Right atrium auricular region (tissue), 2 donors: ENCODE measurements around the gene SHISA4. TPM values are rescaled to one million over a fixed set of nuclear protein-coding genes. Genes with fewer than 3 reads are reported as not detected.

Experiments used
- DNase-seq: peaks from one replicate; pipeline ENCODE4 v3.0.0-alpha.2; 2019; ENCODE audit warnings: low spot score
- H3K27ac ChIP-seq, 2 donors: fragments of 200-600 bp; sonication (generic); 1 replicate in 1 of 2; 2 replicates in 1 of 2; pipeline ENCODE4 v1.5.1; 2016 to 2019
- H3K27me3 ChIP-seq, 2 donors: fragments of 200-600 bp; sonication (generic); one replicate each; pipeline versions ENCODE4 v1.5.1 to v1.6.0; 2017 to 2019
- H3K36me3 ChIP-seq: fragments of 200-600 bp; sonication (generic); one replicate; pipeline ENCODE4 v1.5.1; 2016
- H3K4me1 ChIP-seq, 2 donors: fragments of 200-600 bp; sonication (generic); one replicate each; pipeline versions ENCODE4 v1.5.1 to v1.6.0; 2017 to 2019
- H3K4me3 ChIP-seq, 2 donors: fragments of 200-600 bp; sonication (generic); 1 replicate in 1 of 2; 2 replicates in 1 of 2; pipeline ENCODE4 v1.5.1; 2017 to 2019; ENCODE audit warnings: mild to moderate bottlenecking in 1 of 2, moderate library complexity in 1 of 2
- H3K9me3 ChIP-seq, 2 donors: fragments of 200-600 bp; sonication (generic); one replicate each; pipeline ENCODE4 v1.5.1; 2019
- CTCF ChIP-seq, 2 donors: fragments of 200-600 bp; sonication (generic); IDR thresholded peaks; one replicate each; pipeline ENCODE4 v1.5.1; 2019; ENCODE audit warnings: antibody characterized with exemption in 2 of 2
- total RNA-seq, 2 donors: library from RNA; depleted of rRNA; stranded (reverse); fragments of >200 nt; gene quantifications; one replicate each; pipeline ENCODE4 v1.1.0, GENCODE V29; 2016

SHISA4 gene
- total RNA-seq, 2 donors from 2014 or later: 74.2 to 176 TPM

- Histone ChIP-seq H3K27me3 (no peaks in the 10 kb centered on the region), H3K27ac (peak overlapping the region; percentile 80 to 86), H3K4me1 (peaks cover 0 to 47% of the 10 kb centered on the region in 2 donors), H3K4me3 (no peak overlapping the region), H3K36me3 (peaks cover 15% of the 10 kb centered on the region), H3K9me3 (no peaks in the 10 kb centered on the region)
- TF ChIP-seq CTCF (IDR thresholded peaks at IDR 0.05): no peak
- no peak for DNase-seq
Observed at GRCh38 chr1:201902198-201902597, 13.5 kb downstream of the SHISA4 start.

- Histone ChIP-seq H3K27ac (peak overlapping the region; percentile 80 to 86), H3K9me3 (no peaks in the 10 kb centered on the region), H3K4me1 (peaks cover 0 to 50% of the 10 kb centered on the region in 2 donors), H3K27me3 (no peaks in the 10 kb centered on the region), H3K36me3 (peaks cover 15% of the 10 kb centered on the region), H3K4me3 (no peak overlapping the region)
- no peak for TF ChIP-seq CTCF (IDR thresholded peaks at IDR 0.05)
- DNase-seq: no peak
Observed at GRCh38 chr1:201903135-201903534, 14.4 kb downstream of the SHISA4 start.

GRCh38 chr1:201904579-201904978, 15.9 kb downstream of the SHISA4 start:
- Histone ChIP-seq H3K27ac (peak overlapping the region; percentile 80 to 86), H3K4me1 (peaks cover 0 to 50% of the 10 kb centered on the region in 2 donors), H3K36me3 (peaks cover 3% of the 10 kb centered on the region), H3K27me3 (no peaks in the 10 kb centered on the region), H3K4me3 (no peak overlapping the region), H3K9me3 (no peaks in the 10 kb centered on the region)
- no peak for DNase-seq
- no peak for TF ChIP-seq CTCF (IDR thresholded peaks at IDR 0.05)

GRCh38 chr1:201905234-201905890, 16.7 kb downstream of the SHISA4 start:
- DNase-seq: no peak
- peak overlapping the region; percentile 80 to 86 for H3K27ac ChIP-seq
- no peaks in the 10 kb centered on the region for H3K36me3 ChIP-seq
- H3K27me3 ChIP-seq: no peaks in the 10 kb centered on the region
- no peak overlapping the region for H3K4me3 ChIP-seq
- H3K4me1 ChIP-seq: peaks cover 0 to 50% of the 10 kb centered on the region in 2 donors
- H3K9me3 ChIP-seq: no peaks in the 10 kb centered on the region
- TF ChIP-seq CTCF (IDR thresholded peaks at IDR 0.05): no peak

- TF ChIP-seq CTCF (IDR thresholded peaks at IDR 0.05): no peak
- Histone ChIP-seq H3K27me3 (no peaks in the 10 kb centered on the region), H3K27ac (peak overlapping the region; percentile 53 to 86), H3K4me1 (peaks cover 0 to 50% of the 10 kb centered on the region in 2 donors), H3K36me3 (no peaks in the 10 kb centered on the region), H3K4me3 (no peak overlapping the region), H3K9me3 (no peaks in the 10 kb centered on the region)
- DNase-seq: no peak
Observed at GRCh38 chr1:201906336-201906735, 17.6 kb downstream of the SHISA4 start.

GRCh38 chr1:201907621-201908020, 18.9 kb downstream of the SHISA4 start:
- TF ChIP-seq CTCF (IDR thresholded peaks at IDR 0.05): no peak
- Histone ChIP-seq H3K4me1 (peaks cover 0 to 50% of the 10 kb centered on the region in 2 donors), H3K4me3 (no peak overlapping the region), H3K27me3 (no peaks in the 10 kb centered on the region), H3K27ac (peak overlapping the region in 1 of 2 donors; percentile 86), H3K9me3 (no peaks in the 10 kb centered on the region), H3K36me3 (no peaks in the 10 kb centered on the region)
- no peak for DNase-seq
